Activated CD4-positive, alpha-beta T cell treated with anti-CD3 and anti-CD28 coated beads, Interleukin-2, Interleukin-6, amounts not matched to agents 100 ng/mL and 50 ng/mL, durations not matched to agents 16 hours and 8 hours (primary cell): ENCODE measurements around the gene RNU6-7.

Experiments
- DNase-seq: peaks from one replicate; pipeline ENCODE4 v3.0.0-alpha.2; 2020

RNU6-7 gene

DNA sequence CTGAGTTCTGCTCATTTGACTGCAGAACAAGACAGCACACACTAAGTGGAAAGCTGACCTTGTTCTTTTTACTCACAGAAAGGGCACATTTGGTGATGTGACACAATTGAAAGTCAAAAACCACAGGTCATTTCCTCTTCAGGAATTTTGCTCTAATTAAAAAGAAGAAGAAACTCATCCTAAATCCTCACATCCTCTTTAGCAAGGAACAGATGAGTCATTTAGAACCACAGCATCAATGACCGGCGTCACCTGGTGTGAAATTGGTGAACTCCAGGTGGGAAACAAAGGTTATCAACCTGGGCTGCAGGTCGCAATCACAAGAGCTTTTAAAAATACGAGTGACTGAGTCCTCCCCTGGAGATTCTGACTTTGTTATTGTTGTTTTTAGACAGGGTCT is 4.1 kb downstream of the RNU6-7 start:
- peak; percentile 8 for DNase-seq

DNA sequence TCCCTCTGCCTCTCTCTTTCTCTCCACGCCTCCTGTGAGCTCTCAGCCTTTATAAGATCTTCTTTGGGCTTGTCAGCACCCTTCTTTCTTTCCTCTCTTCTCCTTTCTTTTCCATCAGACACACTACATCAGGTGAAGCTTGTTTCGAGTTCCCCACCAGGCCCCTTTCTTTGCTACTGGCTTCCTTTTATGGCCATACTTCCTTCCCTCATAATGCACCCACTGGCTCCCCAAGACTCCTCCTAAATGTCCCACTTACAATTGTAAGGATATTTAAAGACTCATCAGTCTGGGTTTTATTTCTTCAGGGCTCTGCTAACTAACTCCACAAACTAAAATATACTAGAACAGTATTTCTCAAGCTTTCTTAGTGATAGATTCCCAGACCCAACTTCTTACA is 4.7 kb downstream of the RNU6-7 start:
- DNase-seq = no peak

DNA sequence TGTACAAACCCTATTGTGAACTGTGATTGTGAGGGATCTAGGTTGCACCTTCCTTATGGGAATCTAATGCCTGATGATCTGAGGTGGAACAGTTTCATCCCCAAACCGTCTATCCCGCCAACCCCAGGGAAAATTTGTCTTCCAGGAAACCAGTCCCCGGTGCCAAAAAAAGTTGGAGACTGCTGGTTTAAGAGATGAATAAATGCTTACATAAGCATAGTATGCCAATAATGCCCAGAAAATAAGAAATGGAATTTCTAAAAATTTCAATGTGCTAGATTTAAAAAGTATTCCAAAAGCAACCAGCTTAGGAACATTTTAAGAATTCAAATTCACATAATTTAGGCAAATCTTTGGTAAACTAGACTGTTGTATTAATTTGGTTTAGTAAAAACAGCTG is 6.6 kb downstream of the RNU6-7 start:
- DNase-seq = no peak

DNA sequence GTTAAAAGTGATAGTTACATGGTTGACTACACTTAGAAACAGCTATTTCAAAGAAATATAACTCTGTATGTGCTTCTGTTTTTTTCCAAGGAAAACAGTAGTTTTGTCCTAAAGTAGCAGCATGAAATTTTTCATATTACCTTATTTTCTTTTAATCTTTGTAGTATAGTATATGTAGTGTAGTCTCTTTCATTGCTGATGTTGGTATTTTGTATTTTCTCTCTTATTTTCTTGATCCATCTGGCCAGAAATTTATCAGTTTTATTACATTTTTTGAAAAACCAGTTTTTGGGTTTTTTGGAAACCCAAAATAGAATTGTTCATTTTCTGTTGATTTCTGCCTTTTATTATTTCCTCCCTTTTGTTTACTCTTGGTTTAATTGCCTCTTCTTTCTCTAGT is 7.6 kb downstream of the RNU6-7 start:
- DNase-seq = no peak

DNA sequence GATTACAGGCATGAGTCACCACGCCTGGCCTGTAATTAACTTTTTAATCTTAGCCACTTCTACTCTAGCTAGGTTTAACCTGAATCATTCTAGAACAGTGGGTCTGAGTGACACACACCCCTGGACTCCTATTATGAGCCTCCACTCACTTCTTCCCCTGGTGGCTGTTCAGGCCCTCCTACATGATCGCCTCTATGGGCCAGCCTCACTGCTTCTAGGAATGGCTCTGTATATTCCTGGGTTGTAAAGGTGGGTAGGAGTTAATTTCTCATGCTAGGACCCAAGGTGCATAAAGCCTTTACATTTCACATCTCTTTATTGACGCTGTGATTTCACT is 9.2 kb downstream of the RNU6-7 start:
- no peak for DNase-seq

DNA sequence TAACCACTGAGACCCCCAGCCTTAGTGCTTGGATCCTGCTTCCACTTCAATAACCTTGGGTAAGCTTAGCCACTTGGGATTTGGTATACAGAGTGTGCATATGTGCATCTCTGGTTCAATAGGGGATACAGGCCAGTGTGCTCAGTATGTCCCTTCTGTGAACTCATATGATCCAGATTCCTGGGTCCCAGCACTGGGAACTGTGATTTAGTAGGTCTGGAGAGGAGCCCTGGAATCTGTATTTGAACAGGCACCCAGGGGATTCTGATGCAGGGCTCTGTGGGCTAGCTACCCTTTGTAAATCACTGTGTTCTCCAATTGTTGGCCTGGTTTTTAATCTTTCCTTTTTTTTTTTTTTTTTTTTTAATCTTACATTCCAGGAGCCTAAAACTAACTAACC is 11.0 kb downstream of the RNU6-7 start:
- no peak for DNase-seq

DNA sequence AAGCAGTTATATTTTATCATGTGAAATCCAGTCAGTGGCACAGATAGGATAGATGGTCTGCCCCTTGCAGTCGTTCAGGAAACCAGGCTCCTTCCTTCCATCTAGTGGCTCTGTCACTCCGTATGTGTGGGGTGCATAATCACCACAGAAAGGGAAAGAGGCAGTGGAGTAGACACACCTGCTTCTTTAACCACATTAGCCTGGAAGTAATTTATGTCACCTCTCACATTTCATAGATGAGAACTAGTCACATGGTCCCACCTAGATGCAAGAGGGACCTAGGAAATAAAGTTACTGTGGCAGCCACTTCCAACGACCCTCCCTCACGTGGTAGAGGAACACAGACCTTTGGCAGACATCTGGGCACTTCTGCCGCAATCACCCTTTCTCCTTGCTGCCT is 15.5 kb downstream of the RNU6-7 start:
- no peak for DNase-seq

DNA sequence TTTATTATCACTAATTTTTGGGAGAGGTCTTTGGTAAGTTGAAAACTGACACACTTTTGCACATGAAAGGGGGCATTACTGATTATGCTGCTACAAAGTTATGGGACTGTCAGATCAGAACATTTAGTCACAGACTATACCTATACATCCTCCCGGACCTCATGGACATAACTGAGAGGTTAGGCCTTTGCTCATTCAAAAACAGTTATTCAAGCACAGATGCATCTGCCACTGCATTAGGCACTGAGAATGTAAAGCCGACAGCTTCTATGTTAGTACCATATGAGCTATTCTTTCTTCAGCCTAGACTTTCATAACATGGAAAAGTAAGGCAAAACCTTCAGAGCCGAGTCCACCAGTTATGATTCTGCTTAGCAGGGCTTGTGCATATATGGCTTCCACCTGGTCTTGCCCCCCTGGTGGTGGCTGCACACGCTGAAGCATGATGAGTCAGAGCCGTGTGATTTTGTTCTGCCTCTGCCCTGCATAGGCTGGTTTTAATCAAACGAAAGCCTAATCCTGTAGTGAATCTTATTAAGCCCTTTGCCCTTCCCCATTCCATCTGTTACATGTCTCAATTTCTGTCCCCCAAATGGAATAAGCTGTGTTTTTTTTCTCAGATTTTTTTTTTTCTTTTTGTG is 23.0 kb downstream of the RNU6-7 start:
- DNase-seq = no peak

DNA sequence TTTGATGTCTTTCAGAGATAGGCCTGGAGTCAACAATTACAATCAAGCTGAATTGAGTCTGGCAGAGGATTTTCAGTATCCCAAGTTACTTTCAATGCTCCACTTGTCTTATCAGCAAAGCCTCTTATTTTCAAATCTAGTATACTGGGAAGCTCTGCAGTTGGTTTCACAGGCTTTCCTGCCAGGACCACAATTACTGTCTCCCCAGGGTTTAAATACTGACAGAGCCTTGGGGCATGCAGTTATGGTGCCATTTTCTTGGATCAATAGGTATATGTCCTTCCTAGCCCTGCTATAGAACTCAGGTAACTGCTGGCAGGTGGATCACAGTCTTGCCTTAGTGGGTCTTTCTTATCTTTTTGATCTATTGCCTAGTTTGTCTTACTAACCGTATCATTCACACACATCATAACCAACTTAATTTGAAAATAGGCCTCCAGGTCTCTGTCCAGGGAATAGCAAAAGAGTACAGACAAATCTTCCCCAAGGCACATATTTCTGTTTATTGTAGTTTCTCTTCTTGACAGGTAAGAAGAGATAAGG is 23.6 kb downstream of the RNU6-7 start:
- no peak for DNase-seq

DNA sequence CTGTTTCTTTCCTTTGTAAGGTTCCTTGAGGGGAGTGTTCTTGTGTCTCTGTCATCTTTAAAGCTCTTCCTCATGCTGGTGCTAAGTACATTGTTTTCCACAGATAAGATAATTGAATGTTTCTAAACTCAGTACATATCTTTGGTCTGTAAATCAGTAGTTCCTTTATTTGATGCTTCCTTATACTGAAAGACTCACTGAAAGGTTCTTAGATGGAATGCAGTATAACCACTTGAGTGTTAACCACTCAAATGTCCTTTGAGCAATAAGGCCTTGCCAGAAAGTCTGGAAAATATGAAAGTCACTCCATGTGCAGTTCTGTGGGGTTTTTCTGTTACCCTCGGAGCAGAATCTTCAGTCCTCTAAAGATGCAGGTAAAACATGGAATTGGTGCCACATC is 24.2 kb downstream of the RNU6-7 start:
- DNase-seq = no peak

DNA sequence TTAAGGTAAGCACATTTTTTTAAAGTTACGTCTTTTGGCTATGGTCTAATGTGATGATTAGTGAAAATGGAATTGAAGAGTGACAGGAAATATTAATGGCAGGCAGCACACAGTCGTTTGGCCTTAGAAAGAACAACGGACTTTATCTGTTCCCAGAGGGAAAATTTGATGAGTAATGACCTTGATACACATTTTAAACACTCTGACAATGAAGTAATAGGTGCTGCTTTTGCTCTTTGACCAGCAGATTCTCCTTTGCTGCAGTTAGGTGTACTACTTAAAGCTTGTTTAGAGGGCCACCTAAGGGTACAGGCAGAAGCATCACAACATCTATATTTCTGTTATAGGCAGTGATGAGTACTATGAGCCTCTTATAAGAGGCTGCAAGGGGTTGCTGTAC is 28.3 kb downstream of the RNU6-7 start:
- no peak for DNase-seq

DNA sequence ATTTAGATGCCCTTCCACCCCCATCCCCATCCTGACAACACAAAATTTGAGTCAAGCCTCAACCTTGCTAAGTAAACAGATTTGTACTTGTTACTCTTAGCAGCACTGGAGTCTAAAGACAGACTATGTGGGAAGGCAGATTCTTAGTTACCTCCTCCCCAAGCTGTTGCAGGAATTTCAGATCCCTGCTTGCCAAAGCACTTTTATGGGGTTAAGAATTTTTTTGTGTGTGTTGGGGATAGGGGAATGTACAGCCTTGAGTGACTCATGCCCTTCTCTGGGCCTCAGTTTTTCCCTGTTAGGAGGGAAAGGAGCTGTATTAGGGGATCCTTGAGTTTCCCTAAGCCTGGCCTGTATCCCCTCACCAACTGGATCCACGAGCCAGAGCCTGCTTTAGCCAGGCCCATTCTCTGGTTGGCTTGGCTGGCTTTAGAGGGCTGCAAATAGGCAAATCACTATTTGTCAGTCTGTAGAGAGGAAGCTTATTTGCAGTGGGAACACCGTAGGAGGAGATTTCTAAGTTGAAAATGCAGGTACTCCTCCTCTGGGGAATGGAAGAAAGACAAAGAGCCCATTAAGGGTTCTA is 28.9 kb downstream of the RNU6-7 start:
- DNase-seq = no peak

DNA sequence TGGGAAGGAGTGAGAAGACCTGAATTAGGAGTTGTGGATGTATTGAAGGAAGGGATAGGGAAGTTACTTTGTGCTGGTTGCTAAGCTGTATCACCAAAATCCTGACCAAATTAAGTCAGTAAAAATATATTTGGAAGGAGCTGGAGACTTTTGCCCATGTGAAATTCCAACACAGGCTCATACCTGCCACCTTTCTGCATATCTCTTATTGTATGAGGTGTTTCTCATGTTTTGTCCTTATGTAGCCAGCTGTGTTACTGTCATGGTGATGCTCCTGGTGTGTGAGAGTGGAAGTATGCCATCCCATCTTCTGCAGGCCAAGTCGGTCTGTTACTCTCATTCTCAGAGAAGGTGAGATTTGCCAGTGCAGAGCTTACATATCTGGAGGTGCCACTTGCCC is 30.6 kb downstream of the RNU6-7 start:
- no peak for DNase-seq

DNA sequence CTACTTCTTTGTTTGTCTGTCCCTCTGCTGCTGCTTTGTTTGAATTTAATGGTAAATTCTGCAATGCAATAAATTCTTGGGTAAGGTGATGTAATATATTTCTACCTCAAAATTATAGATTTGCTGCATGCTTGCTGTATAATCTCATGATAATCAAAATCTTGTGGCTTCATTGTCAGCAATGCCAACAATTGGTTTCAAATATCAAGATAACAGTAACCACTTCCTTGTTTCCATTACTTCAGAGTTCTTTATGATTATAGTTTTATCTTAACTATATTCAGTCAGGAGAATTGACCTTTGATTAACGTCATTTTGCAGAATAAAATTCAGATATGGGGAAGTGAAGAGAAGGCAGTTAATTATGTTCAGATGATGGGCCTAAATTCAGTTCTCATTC is 31.4 kb downstream of the RNU6-7 start:
- no peak for DNase-seq

DNA sequence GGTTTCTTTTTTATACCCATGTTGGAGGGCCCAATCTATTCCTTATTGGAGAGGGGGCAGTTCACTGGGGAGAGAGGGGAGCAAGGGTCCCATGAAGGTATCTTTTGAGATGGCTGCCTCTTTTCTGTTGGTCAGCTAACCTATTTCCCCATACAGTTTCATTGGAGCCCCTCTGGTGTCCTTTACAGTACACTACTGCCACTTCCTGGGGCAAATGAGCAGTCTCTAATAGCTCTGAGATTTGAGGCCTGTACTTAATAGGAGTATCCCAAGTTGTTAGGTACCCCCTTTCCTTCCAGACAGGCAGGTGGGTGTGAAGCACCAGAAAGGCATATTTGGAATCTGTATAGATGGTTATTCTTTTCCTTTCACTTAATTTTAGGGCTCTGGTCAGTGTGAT is 42.6 kb downstream of the RNU6-7 start:
- no peak for DNase-seq

DNA sequence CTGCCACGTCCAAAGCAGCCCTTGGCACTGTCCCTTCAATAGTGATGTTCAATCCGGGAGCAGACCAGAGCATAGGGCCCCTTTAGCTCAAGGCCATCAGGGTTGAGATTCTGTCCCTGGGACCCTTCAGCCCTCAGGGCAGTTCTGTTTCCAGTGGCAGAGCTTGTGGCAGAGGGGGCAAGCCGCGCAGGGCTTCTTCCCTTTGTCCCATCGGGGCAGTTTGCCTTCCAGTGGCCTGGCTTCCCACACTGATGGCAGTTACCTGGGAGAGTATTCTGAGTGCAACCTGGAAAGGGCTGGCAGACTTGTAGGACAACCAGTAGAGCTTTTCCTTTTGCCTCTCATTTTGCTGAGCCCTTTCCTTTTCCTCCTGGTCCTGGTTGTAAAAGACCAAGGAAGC is 44.9 kb downstream of the RNU6-7 start:
- no peak for DNase-seq

DNA sequence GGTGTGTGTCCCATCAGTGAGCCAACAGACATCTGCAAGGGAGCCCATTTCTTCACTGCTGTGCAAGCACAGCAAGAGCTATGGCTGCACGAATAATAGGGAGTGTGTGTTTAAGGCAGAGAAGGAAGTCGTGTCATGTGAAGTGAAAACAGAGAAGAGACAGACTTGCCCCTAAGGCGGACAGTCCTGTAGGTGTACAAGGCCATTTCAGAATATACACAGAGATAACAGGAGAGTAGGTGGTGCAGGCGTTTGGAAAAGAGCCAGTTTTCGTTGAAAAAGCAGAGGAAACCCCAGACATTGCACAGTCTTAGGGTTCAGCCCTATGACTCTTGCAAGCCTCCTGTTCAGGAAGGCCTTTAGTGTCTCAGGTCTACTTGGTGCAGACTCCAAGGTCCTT is 47.5 kb downstream of the RNU6-7 start:
- no peak for DNase-seq

DNA sequence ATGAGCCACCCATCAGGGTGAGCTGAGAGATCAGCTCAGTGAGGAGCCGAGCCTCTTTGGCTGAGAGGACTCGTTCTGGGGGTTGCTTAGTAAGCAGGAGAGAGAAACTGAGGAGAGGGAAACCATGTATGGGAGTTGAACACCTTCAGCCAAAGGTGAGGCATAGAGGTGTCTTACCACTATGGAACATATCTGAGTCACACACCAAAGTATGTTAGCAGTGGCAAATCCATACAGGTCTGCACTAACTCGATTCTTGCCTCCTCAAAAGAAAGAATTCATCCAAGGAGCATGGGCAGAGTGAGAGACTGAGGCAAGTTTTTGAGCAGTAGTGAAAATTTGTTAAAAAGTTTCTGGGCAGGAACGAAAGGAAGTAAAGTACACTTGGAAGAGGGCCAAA is 47.9 kb downstream of the RNU6-7 start:
- no peak for DNase-seq

DNA sequence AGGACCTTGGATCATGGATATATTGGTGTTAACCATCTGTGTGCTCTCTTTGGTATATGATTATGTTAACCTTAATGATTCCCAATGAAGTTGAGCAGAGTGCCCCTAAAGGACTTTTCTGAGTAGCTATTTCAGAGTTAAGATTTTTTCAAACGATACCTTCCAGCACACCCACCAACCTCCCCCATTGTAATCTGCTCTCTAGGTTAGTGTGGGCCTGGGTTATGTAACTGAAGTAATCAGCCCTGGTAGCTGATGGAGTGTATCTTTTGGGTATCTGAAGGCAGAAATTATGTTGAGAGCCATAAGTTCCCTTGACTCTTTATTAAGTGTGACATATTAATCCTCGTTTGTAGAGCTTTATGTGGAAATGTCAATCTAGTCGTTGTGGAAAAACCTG is 48.8 kb downstream of the RNU6-7 start:
- DNase-seq = no peak

DNA sequence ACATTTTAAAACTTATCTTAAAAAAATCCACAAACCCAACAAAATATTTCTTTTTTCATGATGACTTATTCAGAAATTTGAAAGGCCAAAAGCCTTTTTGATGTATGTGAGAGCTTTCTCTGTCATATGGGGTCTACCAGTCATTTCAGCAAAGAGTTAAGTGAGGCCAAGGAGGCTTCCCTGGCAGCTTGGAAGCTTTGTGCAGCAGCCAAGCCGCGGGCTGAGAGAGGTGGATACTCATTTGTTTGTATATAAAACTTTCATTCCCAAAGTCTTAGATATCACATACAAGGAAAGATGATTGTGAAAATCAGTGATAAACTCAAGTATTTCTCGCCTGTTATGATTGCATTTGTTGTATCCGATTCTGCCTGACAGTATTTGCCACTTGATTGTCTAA is 49.7 kb downstream of the RNU6-7 start:
- DNase-seq = no peak
